NCI-H82 (cell line): Measurements from ENCODE around the gene ELMO1.

Source experiments
- DNase-seq: peaks from one replicate; lab custom pipeline; 2025; lab: John Stamatoyannopoulos, UW

The ELMO1 gene

GRCh38 chr7:36871863-36872262, 576.8 kb downstream of the ELMO1 start:
- DNase-seq = peak; percentile 34

- no peak for DNase-seq
Observed at GRCh38 chr7:36871355-36871738, 577.3 kb downstream of the ELMO1 start.

- no peak for DNase-seq
Observed at GRCh38 chr7:36870625-36871354, 577.9 kb downstream of the ELMO1 start.

GRCh38 chr7:36868727-36869411, 579.8 kb downstream of the ELMO1 start:
- no peak for DNase-seq

GRCh38 chr7:36865019-36865418, 583.6 kb downstream of the ELMO1 start:
- no peak for DNase-seq

GRCh38 chr7:36863901-36864701, 584.6 kb downstream of the ELMO1 start:
- DNase-seq = peak; percentile 57

- DNase-seq = no peak
Observed at GRCh38 chr7:36862771-36863261, 585.8 kb downstream of the ELMO1 start.

- no peak for DNase-seq
Observed at GRCh38 chr7:36861656-36862055, 587.0 kb downstream of the ELMO1 start.

- DNase-seq = no peak
Observed at GRCh38 chr7:36860681-36861080, 588.0 kb downstream of the ELMO1 start.

- no peak for DNase-seq
Observed at GRCh38 chr7:36855330-36855729, 593.3 kb downstream of the ELMO1 start.

GRCh38 chr7:36854652-36855051, 594.0 kb downstream of the ELMO1 start:
- no peak for DNase-seq

GRCh38 chr7:36852931-36853330, 595.7 kb downstream of the ELMO1 start:
- no peak for DNase-seq

- no peak for DNase-seq
Observed at GRCh38 chr7:36852017-36852416, 596.6 kb downstream of the ELMO1 start.

- DNase-seq = no peak
Observed at GRCh38 chr7:36851382-36851781, 597.3 kb downstream of the ELMO1 start.

- no peak for DNase-seq
Observed at GRCh38 chr7:36847946-36848345, 600.7 kb downstream of the ELMO1 start.

- DNase-seq = no peak
Observed at GRCh38 chr7:36844374-36844773, 604.3 kb downstream of the ELMO1 start.

GRCh38 chr7:36840904-36841303, 607.8 kb downstream of the ELMO1 start:
- DNase-seq = no peak

- DNase-seq = peak; percentile 99
Observed at GRCh38 chr7:36838616-36839225, 609.9 kb downstream of the ELMO1 start.

- DNase-seq = no peak
Observed at GRCh38 chr7:36831049-36831448, 617.6 kb downstream of the ELMO1 start.

- no peak for DNase-seq
Observed at GRCh38 chr7:36827726-36828703, 620.6 kb downstream of the ELMO1 start.

GRCh38 chr7:36825501-36825900, 623.2 kb downstream of the ELMO1 start:
- DNase-seq = no peak
